ENCODE data around the gene SLC25A22. TPM values are rescaled to one million over a fixed set of nuclear protein-coding genes. Genes with fewer than 3 reads are reported as not detected.

The SLC25A22 gene
- total and polyA plus RNA-seq, 9 of the 15 experiments (the other 6 are each of a cell fraction or from before 2014, with no cell fraction given), result 0.41 to 55.4 (median 11.4) TPM

GRCh38 chr11:799641-800316 is 1.7 kb upstream of the SLC25A22 start (continued):
- TF ChIP-seq PHF21A (IDR thresholded peaks at IDR 0.05; ENCODE audit: borderline replicate concordance, low read depth), result no peak

- peak; percentile 63 to 84 (median 74) for DNase-seq (ENCODE audit: extremely low read depth in 1 of 4, low spot score in 3 of 4)
- Histone ChIP-seq H3K36me3 (ENCODE audit: control insufficient read depth, insufficient read depth, low read length) (peaks cover 53% of the 10 kb centered on the region; the same call in 1 of the 3 replicates), H3K4me1 (replicated peaks in 1 of 2; ENCODE audit: control insufficient read depth in 2 of 2, insufficient read depth in 2 of 2, low read length in 2 of 2) (peaks cover 7 to 95% of the 10 kb centered on the region in 2 experiments), H3K9me3 (replicated peaks; ENCODE audit: control insufficient read depth, insufficient read depth, low read depth, low read length) (no peaks in the 10 kb centered on the region), H3K79me2 (ENCODE audit: control insufficient read depth, insufficient read depth, low read length) (peaks cover 26% of the 10 kb centered on the region), H3K27ac (ENCODE audit: extremely low read depth, low read depth, low read length) (peak overlapping the region; percentile 71), H3K9ac (ENCODE audit: insufficient read depth in 1 of 2, low read depth in 2 of 2, low read length in 2 of 2) (peak overlapping the region; percentile 66 to 95), H2AFZ (ENCODE audit: low read depth, low read length) (peak overlapping the region; percentile 79), H3K4me3 (peak overlapping the region; percentile 73), H3K27me3 (ENCODE audit: control insufficient read depth in 2 of 2, insufficient read depth in 2 of 2, low read length in 2 of 2) (no peaks in the 10 kb centered on the region), H4K20me1 (replicated peaks; ENCODE audit: control insufficient read depth, insufficient read depth, low read length) (no peaks in the 10 kb centered on the region), H3K4me2 (ENCODE audit: insufficient read depth, low read length) (peak overlapping the region; percentile 91), H3K9me1 (ENCODE audit: control insufficient read depth, insufficient read depth, low read length) (no peaks in the 10 kb centered on the region)
- in situ Hi-C loops (cut with MboI), result no loop called here
- intact Hi-C loops (cut with micrococcal nuclease), result loop anchor here (5.0 to 10.0 kb wide), 2 partner anchors 70 to 233 kb away; partner anchors contain the start of genes LMNTD2 and RASSF7
- TSS peak; percentile 36 for BruUV-seq (replicated peaks)
- POLR2A ChIA-PET, result interaction anchor here (0.6 to 2.2 kb wide), 11 partner anchors 9 to 92 kb away, joined by 3 to 26 read pairs (median 3); partner anchors contain the start of genes RPLP2 and TALDO1
- under 1% methylated on average over 40 of the region's 57 CpGs for WGBS (ENCODE audit: insufficient coverage, low coverage, missing lambda C conversion rate)
- peak; percentile 78 for FAIRE-seq
- CTCF ChIA-PET (ENCODE audit: low intra/inter-chr PET ratio), result interaction anchor here (2.4 kb wide), 1 partner anchor 69 kb away, joined by 10 read pairs; no protein-coding TSS in a partner anchor
- ATAC-seq, result peak; percentile 71
- no peak for TF ChIP-seq ZNF253 (CRISPR knock-in tag; conservative IDR thresholded peaks at IDR 0.05)
- no peak for TF ChIP-seq PTBP1 (IDR thresholded peaks at IDR 0.05; ENCODE audit: low read depth, low read length)
- no peak for TF ChIP-seq TAF15 (IDR thresholded peaks at IDR 0.05; ENCODE audit: low read depth, low read length)
- no peak for TF ChIP-seq ATF4 (CRISPR knock-in tag; IDR thresholded peaks at IDR 0.05)
- no peak for TF ChIP-seq NFXL1 (CRISPR knock-in tag; IDR thresholded peaks at IDR 0.05)
- no peak for TF ChIP-seq BRCA1 (IDR thresholded peaks at IDR 0.05)
- TF ChIP-seq BRCA1 (CRISPR knock-in tag; IDR thresholded peaks at IDR 0.05), result 0 out of 2 replicates have a peak, but pooled peaks have one; percentile 45
- TF ChIP-seq E2F5 (CRISPR knock-in tag; IDR thresholded peaks at IDR 0.05), result no peak
- TF ChIP-seq FOXP4 (CRISPR knock-in tag; IDR thresholded peaks at IDR 0.05; ENCODE audit: borderline replicate concordance), result no peak
- no peak for TF ChIP-seq ZNF75A (CRISPR knock-in tag; IDR thresholded peaks at IDR 0.05)
- TF ChIP-seq CSDE1 (IDR thresholded peaks at IDR 0.05), result no peak
- TF ChIP-seq ZNF3 (CRISPR knock-in tag; IDR thresholded peaks at IDR 0.05), result no peak
- no peak for TF ChIP-seq SOX6 (IDR thresholded peaks at IDR 0.05)
- TF ChIP-seq RFX7 (CRISPR knock-in tag; IDR thresholded peaks at IDR 0.05), result no peak
- no peak for TF ChIP-seq HES1 (IDR thresholded peaks at IDR 0.05; ENCODE audit: low read depth)
Measured at GRCh38 chr11:797296-798092, 587 bp downstream of the SLC25A22 start.

Data from K562 (cell line).